ENCODE results near the gene TSPAN9. TPM values are rescaled to one million over a fixed set of nuclear protein-coding genes. Genes with fewer than 3 reads are reported as not detected.

The TSPAN9 gene
- total and polyA plus RNA-seq, 2 donors from 2014 or later = 62.4 to 81.6 TPM

DNA sequence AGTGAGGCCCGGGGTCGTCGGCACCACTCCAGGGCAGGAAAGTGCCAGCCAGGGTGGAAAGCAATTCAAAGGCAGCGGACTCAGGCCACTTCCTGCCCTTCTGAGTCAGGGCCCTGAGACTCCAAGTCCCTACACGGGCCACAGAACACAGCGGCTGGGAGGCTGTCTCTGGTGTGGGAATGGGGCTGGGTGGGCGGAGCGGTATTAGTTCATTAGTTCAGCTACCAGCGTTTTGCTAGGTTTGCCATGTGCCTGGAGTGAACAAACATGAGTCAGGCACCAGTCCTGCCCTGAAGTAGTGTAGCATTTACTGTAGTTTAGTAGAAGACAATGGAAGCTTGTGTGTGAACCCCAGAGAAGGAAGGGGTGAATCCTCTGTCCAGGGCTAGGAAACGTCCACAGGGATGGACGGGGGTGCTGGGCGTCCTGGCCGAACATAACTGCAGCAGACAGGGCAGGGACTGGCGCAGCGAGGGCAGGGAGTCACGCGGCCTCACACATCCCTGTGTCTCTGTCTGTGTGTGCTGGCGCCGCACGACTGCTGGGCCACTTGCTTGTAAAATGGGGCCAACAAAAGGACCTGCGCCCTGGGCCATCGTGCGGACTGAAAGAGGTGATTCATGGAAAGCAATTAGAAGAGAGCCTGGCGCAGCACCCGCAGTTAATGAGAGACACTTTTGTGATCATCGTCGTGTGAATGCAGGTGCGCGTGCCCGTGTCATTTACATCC lies 227.4 kb downstream of the TSPAN9 start:
- TF ChIP-seq, protein P1, sequence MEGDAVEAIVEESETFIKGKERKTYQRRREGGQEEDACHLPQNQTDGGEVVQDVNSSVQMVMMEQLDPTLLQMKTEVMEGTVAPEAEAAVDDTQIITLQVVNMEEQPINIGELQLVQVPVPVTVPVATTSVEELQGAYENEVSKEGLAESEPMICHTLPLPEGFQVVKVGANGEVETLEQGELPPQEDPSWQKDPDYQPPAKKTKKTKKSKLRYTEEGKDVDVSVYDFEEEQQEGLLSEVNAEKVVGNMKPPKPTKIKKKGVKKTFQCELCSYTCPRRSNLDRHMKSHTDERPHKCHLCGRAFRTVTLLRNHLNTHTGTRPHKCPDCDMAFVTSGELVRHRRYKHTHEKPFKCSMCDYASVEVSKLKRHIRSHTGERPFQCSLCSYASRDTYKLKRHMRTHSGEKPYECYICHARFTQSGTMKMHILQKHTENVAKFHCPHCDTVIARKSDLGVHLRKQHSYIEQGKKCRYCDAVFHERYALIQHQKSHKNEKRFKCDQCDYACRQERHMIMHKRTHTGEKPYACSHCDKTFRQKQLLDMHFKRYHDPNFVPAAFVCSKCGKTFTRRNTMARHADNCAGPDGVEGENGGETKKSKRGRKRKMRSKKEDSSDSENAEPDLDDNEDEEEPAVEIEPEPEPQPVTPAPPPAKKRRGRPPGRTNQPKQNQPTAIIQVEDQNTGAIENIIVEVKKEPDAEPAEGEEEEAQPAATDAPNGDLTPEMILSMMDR (IDR thresholded peaks at IDR 0.05; ENCODE audit: borderline replicate concordance, extremely low read depth, insufficient read depth) = no peak
- FAIRE-seq (no peak), DNase-seq (peak; percentile 80 to 91 (median 87))
- intact Hi-C loops (cut with DNase I) = no loop called here
- H3K36me3 ChIP-seq (ENCODE audit: control insufficient read depth in 2 of 3, insufficient read depth in 3 of 3, low read length in 3 of 3) = no peaks in the 10 kb centered on the region
- H3K27ac ChIP-seq (ENCODE audit: low read depth in 2 of 2, low read length in 2 of 2) = no peak overlapping the region
- H3K9ac ChIP-seq (ENCODE audit: low read length in 3 of 3) = no peak overlapping the region
- H3K9me3 ChIP-seq (ENCODE audit: control insufficient read depth in 2 of 3, insufficient read depth in 1 of 3, low read length in 3 of 3) = no peaks in the 10 kb centered on the region
- peaks cover 0 to 7% (median 0%) of the 10 kb centered on the region in 3 donors for H3K4me1 ChIP-seq (ENCODE audit: control insufficient read depth in 2 of 3, insufficient read depth in 2 of 3, low read depth in 1 of 3, low read length in 3 of 3)
- H3K27me3 ChIP-seq (ENCODE audit: control insufficient read depth, insufficient read depth, low read length) = no peaks in the 10 kb centered on the region
- no peak overlapping the region for H3K4me3 ChIP-seq (ENCODE audit: low read length in 3 of 3)

GRCh38 chr12:3305464-3305863 lies 228.3 kb downstream of the TSPAN9 start:
- intact Hi-C loops (cut with DNase I) = no loop called here
- Histone ChIP-seq H3K36me3 (ENCODE audit: control insufficient read depth in 2 of 3, insufficient read depth in 3 of 3, low read length in 3 of 3) (no peaks in the 10 kb centered on the region), H3K9ac (ENCODE audit: low read length in 3 of 3) (no peak overlapping the region), H3K9me3 (ENCODE audit: control insufficient read depth in 2 of 3, insufficient read depth in 1 of 3, low read length in 3 of 3) (no peaks in the 10 kb centered on the region), H3K27me3 (ENCODE audit: control insufficient read depth, insufficient read depth, low read length) (no peaks in the 10 kb centered on the region), H3K4me3 (ENCODE audit: low read length in 3 of 3) (no peak overlapping the region), H3K27ac (ENCODE audit: low read depth in 2 of 2, low read length in 2 of 2) (no peak overlapping the region), H3K4me1 (ENCODE audit: control insufficient read depth in 2 of 3, insufficient read depth in 2 of 3, low read depth in 1 of 3, low read length in 3 of 3) (no peaks in the 10 kb centered on the region)
- DNase-seq = no peak
- TF ChIP-seq, protein P1 (IDR thresholded peaks at IDR 0.05; ENCODE audit: borderline replicate concordance, extremely low read depth, insufficient read depth) = no peak
- no peak for FAIRE-seq

GRCh38 chr12:3305904-3306619 lies 228.9 kb downstream of the TSPAN9 start:
- Histone ChIP-seq H3K27me3 (ENCODE audit: control insufficient read depth, insufficient read depth, low read length) (no peaks in the 10 kb centered on the region), H3K4me1 (ENCODE audit: control insufficient read depth in 2 of 3, insufficient read depth in 2 of 3, low read depth in 1 of 3, low read length in 3 of 3) (no peaks in the 10 kb centered on the region), H3K27ac (ENCODE audit: low read depth in 2 of 2, low read length in 2 of 2) (no peak overlapping the region), H3K9ac (ENCODE audit: low read length in 3 of 3) (no peak overlapping the region), H3K36me3 (ENCODE audit: control insufficient read depth in 2 of 3, insufficient read depth in 3 of 3, low read length in 3 of 3) (no peaks in the 10 kb centered on the region), H3K9me3 (ENCODE audit: control insufficient read depth in 2 of 3, insufficient read depth in 1 of 3, low read length in 3 of 3) (no peaks in the 10 kb centered on the region), H3K4me3 (ENCODE audit: low read length in 3 of 3) (no peak overlapping the region)
- intact Hi-C loops (cut with DNase I) = no loop called here
- TF ChIP-seq, protein P1 (IDR thresholded peaks at IDR 0.05; ENCODE audit: borderline replicate concordance, extremely low read depth, insufficient read depth) = no peak
- no peak for DNase-seq
- FAIRE-seq = no peak
